Central memory CD8-positive, alpha-beta T cell (primary cell): ENCODE data around the gene KRTAP5-11.

Experiments
- ATAC-seq: fragments of 150-1000 bp; cut with Tn5 transposase; replicated peaks from 2 replicates; pipeline ENCODE4 v1.10.0; 2022; ENCODE audit warnings: mild to moderate bottlenecking, moderate FRiP score, moderate number of reproducible peaks; ENCODE audit not compliant: poor library complexity, severe bottlenecking; ENCODE audit errors: extremely low read depth
- DNase-seq, 2 donors: peaks; one replicate each; pipeline ENCODE4 v3.0.0; 2021; ENCODE audit warnings: low spot score in 2 of 2
- H3K27ac Mint-ChIP-seq: one replicate; pipeline ENCODE4 v1.8.0; 2022; ENCODE audit warnings: low read depth, mild to moderate bottlenecking, moderate library complexity, mixed read lengths
- H3K27me3 Mint-ChIP-seq: one replicate; pipeline ENCODE4 v1.8.0; 2022; ENCODE audit warnings: mixed read lengths
- H3K36me3 Mint-ChIP-seq: one replicate; pipeline ENCODE4 v1.8.0; 2022; ENCODE audit warnings: mild to moderate bottlenecking, moderate library complexity, mixed read lengths; ENCODE audit not compliant: insufficient read depth
- H3K4me1 Mint-ChIP-seq: one replicate; pipeline ENCODE4 v1.8.0; 2022; ENCODE audit warnings: mixed read lengths
- H3K4me3 Mint-ChIP-seq: one replicate; pipeline ENCODE4 v1.8.0; 2022; ENCODE audit warnings: mild to moderate bottlenecking, moderate library complexity, mixed read lengths
- H3K9me3 Mint-ChIP-seq: one replicate; pipeline ENCODE4 v1.8.0; 2022; ENCODE audit warnings: mixed read lengths

Gene KRTAP5-11

GRCh38 chr11:71563406-71563805 lies 19.3 kb downstream of the KRTAP5-11 start:
- Mint-ChIP-seq H3K4me1 (no peaks in the 10 kb centered on the region), H3K36me3 (no peaks in the 10 kb centered on the region), H3K9me3 (no peaks in the 10 kb centered on the region), H3K27me3 (peaks cover 64% of the 10 kb centered on the region), H3K4me3 (no peak overlapping the region), H3K27ac (no peak overlapping the region)
- ATAC-seq (no peak), DNase-seq (no peak)

GRCh38 chr11:71562120-71562519 lies 20.6 kb downstream of the KRTAP5-11 start:
- no peaks in the 10 kb centered on the region for H3K9me3 Mint-ChIP-seq
- DNase-seq (no peak), ATAC-seq (no peak)
- H3K36me3 Mint-ChIP-seq, result no peaks in the 10 kb centered on the region
- H3K4me3 Mint-ChIP-seq, result no peak overlapping the region
- no peak overlapping the region for H3K27ac Mint-ChIP-seq
- no peaks in the 10 kb centered on the region for H3K4me1 Mint-ChIP-seq
- peaks cover 61% of the 10 kb centered on the region for H3K27me3 Mint-ChIP-seq

GRCh38 chr11:71558996-71559395 lies 23.7 kb downstream of the KRTAP5-11 start:
- Mint-ChIP-seq H3K36me3 (peaks cover 1% of the 10 kb centered on the region), H3K4me3 (no peak overlapping the region), H3K9me3 (no peaks in the 10 kb centered on the region), H3K4me1 (no peaks in the 10 kb centered on the region), H3K27ac (no peak overlapping the region), H3K27me3 (peaks cover 41% of the 10 kb centered on the region)
- ATAC-seq (no peak), DNase-seq (no peak)

- DNase-seq (no peak), ATAC-seq (no peak)
- H3K27me3 Mint-ChIP-seq, result peaks cover 23% of the 10 kb centered on the region
- H3K9me3 Mint-ChIP-seq, result no peaks in the 10 kb centered on the region
- H3K4me3 Mint-ChIP-seq, result no peak overlapping the region
- peaks cover 1% of the 10 kb centered on the region for H3K36me3 Mint-ChIP-seq
- H3K27ac Mint-ChIP-seq, result no peak overlapping the region
- H3K4me1 Mint-ChIP-seq, result no peaks in the 10 kb centered on the region
Observed at GRCh38 chr11:71557257-71557656, 25.4 kb downstream of the KRTAP5-11 start.

GRCh38 chr11:71556018-71556417 lies 26.7 kb downstream of the KRTAP5-11 start:
- H3K4me1 Mint-ChIP-seq, result no peaks in the 10 kb centered on the region
- ATAC-seq, result no peak
- peaks cover 11% of the 10 kb centered on the region for H3K27me3 Mint-ChIP-seq
- no peak overlapping the region for H3K27ac Mint-ChIP-seq
- peaks cover 1% of the 10 kb centered on the region for H3K36me3 Mint-ChIP-seq
- no peaks in the 10 kb centered on the region for H3K9me3 Mint-ChIP-seq
- DNase-seq, result no peak
- H3K4me3 Mint-ChIP-seq, result no peak overlapping the region

GRCh38 chr11:71555508-71555907 lies 27.2 kb downstream of the KRTAP5-11 start:
- no peak for DNase-seq
- Mint-ChIP-seq H3K4me3 (no peak overlapping the region), H3K27ac (no peak overlapping the region), H3K9me3 (no peaks in the 10 kb centered on the region), H3K4me1 (no peaks in the 10 kb centered on the region), H3K36me3 (peaks cover 1% of the 10 kb centered on the region), H3K27me3 (peaks cover 10% of the 10 kb centered on the region)
- no peak for ATAC-seq

GRCh38 chr11:71554996-71555395 lies 27.7 kb downstream of the KRTAP5-11 start:
- Mint-ChIP-seq H3K4me3 (no peak overlapping the region), H3K4me1 (no peaks in the 10 kb centered on the region), H3K27me3 (peaks cover 15% of the 10 kb centered on the region), H3K9me3 (no peaks in the 10 kb centered on the region), H3K36me3 (peaks cover 1% of the 10 kb centered on the region), H3K27ac (no peak overlapping the region)
- DNase-seq, result no peak
- no peak for ATAC-seq

GRCh38 chr11:71551711-71552110 lies 31.0 kb downstream of the KRTAP5-11 start:
- Mint-ChIP-seq H3K36me3 (peaks cover 1% of the 10 kb centered on the region), H3K27me3 (peaks cover 42% of the 10 kb centered on the region), H3K27ac (no peak overlapping the region), H3K4me1 (no peaks in the 10 kb centered on the region), H3K9me3 (no peaks in the 10 kb centered on the region), H3K4me3 (no peak overlapping the region)
- no peak for ATAC-seq
- no peak for DNase-seq

GRCh38 chr11:71548716-71549151 lies 33.9 kb downstream of the KRTAP5-11 start:
- Mint-ChIP-seq H3K4me3 (no peak overlapping the region), H3K36me3 (no peaks in the 10 kb centered on the region), H3K9me3 (no peaks in the 10 kb centered on the region), H3K27me3 (peaks cover 58% of the 10 kb centered on the region), H3K4me1 (peaks cover 7% of the 10 kb centered on the region), H3K27ac (no peak overlapping the region)
- no peak for ATAC-seq
- no peak for DNase-seq

GRCh38 chr11:71548120-71548519 lies 34.6 kb downstream of the KRTAP5-11 start, which contains the start of gene KRTAP5-9:
Gene KRTAP5-9, plus strand, starts transcription at chr11:71548420. Its CDS starts 238 bp downstream, at chr11:71548658.
- ATAC-seq (no peak), DNase-seq (no peak)
- Mint-ChIP-seq H3K4me3 (no peak within 1 kb of the TSS), H3K4me1 (peaks cover 13% of the 10 kb centered on the region), H3K27ac (no peak within 1 kb of the TSS), H3K9me3 (no peaks in the 10 kb centered on the region), H3K27me3 (peaks cover 61% of the 10 kb centered on the region), H3K36me3 (peaks cover 2% of the 10 kb centered on the region)

- DNase-seq (no peak), ATAC-seq (no peak)
- Mint-ChIP-seq H3K27ac (no peak overlapping the region), H3K9me3 (peaks cover 10% of the 10 kb centered on the region), H3K27me3 (peaks cover 84% of the 10 kb centered on the region), H3K4me3 (no peak overlapping the region), H3K4me1 (peaks cover 15% of the 10 kb centered on the region), H3K36me3 (peaks cover 2% of the 10 kb centered on the region)
Observed at GRCh38 chr11:71545405-71545966, 37.2 kb downstream of the KRTAP5-11 start.

- peaks cover 2% of the 10 kb centered on the region for H3K36me3 Mint-ChIP-seq
- H3K9me3 Mint-ChIP-seq, result peaks cover 11% of the 10 kb centered on the region
- H3K4me3 Mint-ChIP-seq, result no peak overlapping the region
- H3K27me3 Mint-ChIP-seq, result peaks cover 81% of the 10 kb centered on the region
- DNase-seq, result no peak
- H3K4me1 Mint-ChIP-seq, result peaks cover 15% of the 10 kb centered on the region
- no peak for ATAC-seq
- H3K27ac Mint-ChIP-seq, result no peak overlapping the region
Observed at GRCh38 chr11:71544525-71545214, 38.0 kb downstream of the KRTAP5-11 start.

- H3K9me3 Mint-ChIP-seq, result peaks cover 11% of the 10 kb centered on the region
- no peak overlapping the region for H3K27ac Mint-ChIP-seq
- H3K4me1 Mint-ChIP-seq, result peaks cover 15% of the 10 kb centered on the region
- peaks cover 81% of the 10 kb centered on the region for H3K27me3 Mint-ChIP-seq
- no peak overlapping the region for H3K4me3 Mint-ChIP-seq
- DNase-seq (no peak), ATAC-seq (no peak)
- H3K36me3 Mint-ChIP-seq, result peaks cover 2% of the 10 kb centered on the region
Observed at GRCh38 chr11:71543866-71544265, 38.8 kb downstream of the KRTAP5-11 start.
